Measurements from ENCODE around the gene CEP120. TPM values are rescaled to one million over a fixed set of nuclear protein-coding genes. Genes with fewer than 3 reads are reported as not detected.

The CEP120 gene
- total RNA-seq (2014; rRNA removed; shearing (Covaris generic)) = 13.9 and 16.3 TPM in 2 replicates
- polyA plus RNA-seq (2016; fragmentation: Nextera tagmentation; extraction: Ambion mirVana) = 2.9 and 4.9 TPM in 2 replicates
- long read RNA-seq, partial matches to known transcripts = 1 of 1 reads
- long read RNA-seq, other reads (novel, unspliced or antisense) = 0 of 1 reads

DNA sequence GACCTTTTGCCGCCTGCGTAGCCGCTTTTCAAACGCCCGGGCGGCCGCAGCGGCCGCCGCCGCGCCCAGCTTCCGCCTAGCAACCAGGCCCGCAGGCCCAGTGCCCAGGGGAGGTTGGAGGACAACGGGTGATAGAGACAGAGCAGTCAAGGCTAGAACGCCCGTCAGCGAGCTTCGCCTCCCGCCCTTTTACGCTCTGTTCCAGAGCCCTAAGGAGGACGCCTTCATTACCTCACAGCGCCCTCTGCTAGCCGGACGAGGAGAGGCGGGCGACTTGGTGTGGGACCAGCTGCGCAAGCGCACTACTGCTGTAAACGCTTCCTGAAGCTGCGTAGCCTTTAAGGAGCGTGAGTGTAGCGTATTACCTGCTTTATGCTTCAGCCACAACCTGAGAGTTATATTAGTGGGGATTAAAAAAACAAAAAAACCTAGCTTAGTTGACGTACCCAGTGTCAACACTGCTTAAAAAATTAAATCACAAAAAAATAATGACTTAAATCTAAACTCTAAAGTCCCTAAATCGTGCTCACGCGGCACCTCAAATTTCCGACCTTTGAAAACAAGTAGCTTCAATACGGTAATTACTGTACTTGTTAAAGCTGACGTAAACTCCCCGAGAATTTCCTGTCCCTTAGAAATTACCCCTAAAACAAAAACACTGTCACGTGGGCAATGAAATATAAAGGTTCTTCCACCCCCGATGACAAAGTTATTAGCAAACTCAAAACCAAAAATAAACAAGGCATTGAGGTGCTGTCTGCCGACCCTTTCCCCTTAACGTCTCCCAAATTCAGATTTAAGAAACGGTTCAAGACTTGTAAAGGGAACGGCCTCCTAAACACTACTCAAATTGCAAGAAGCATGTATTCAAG lies at the start of gene CEP120:
Gene CEP120 (minus strand): TSS at position 126 of the 872 bp plus-strand sequence. CDS start 405 bp downstream, outside the sequence.
- Histone ChIP-seq H3K79me2 (replicated peaks; ENCODE audit: insufficient read depth) (peaks cover 34% of the 10 kb centered on the region), H3K27ac (ENCODE audit: low read depth) (peak within 1 kb of the TSS; percentile 64), H3K9me2 (ENCODE audit: insufficient read depth) (no peaks in the 10 kb centered on the region), H3K4me1 (ENCODE audit: insufficient read depth) (peaks cover 7% of the 10 kb centered on the region), H3K27me3 (ENCODE audit: insufficient read depth) (no peaks in the 10 kb centered on the region), H3K4me2 (peak within 1 kb of the TSS; percentile 79), H3K4me3 (peak within 1 kb of the TSS; percentile 79), H2AFZ (peak within 1 kb of the TSS; percentile 61; the same call in 1 of the 2 replicates), H3F3A (replicated peaks; ENCODE audit: low read depth) (no peaks in the 10 kb centered on the region), H4K20me1 (replicated peaks; ENCODE audit: insufficient read depth) (no peaks in the 10 kb centered on the region), H3K36me3 (ENCODE audit: insufficient read depth) (no peaks in the 10 kb centered on the region)
- H3K36me3 Mint-ChIP-seq (ENCODE audit: low read depth) = no peaks in the 10 kb centered on the region; the same call in 2 of the 3 replicates
- DNase-seq (ENCODE audit: low spot score) (peak; percentile 99), ATAC-seq (peak; percentile 99)
- H3K9me3 Mint-ChIP-seq = no peaks in the 10 kb centered on the region; the same call in 2 of the 3 replicates
- peaks cover 14% of the 10 kb centered on the region for H3K4me1 Mint-ChIP-seq
- TF ChIP-seq, protein P1, sequence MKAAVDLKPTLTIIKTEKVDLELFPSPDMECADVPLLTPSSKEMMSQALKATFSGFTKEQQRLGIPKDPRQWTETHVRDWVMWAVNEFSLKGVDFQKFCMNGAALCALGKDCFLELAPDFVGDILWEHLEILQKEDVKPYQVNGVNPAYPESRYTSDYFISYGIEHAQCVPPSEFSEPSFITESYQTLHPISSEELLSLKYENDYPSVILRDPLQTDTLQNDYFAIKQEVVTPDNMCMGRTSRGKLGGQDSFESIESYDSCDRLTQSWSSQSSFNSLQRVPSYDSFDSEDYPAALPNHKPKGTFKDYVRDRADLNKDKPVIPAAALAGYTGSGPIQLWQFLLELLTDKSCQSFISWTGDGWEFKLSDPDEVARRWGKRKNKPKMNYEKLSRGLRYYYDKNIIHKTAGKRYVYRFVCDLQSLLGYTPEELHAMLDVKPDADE (IDR thresholded peaks at IDR 0.05) = peak; percentile 37; the same call in 1 of the 2 replicates
- TF ChIP-seq, protein P2, sequence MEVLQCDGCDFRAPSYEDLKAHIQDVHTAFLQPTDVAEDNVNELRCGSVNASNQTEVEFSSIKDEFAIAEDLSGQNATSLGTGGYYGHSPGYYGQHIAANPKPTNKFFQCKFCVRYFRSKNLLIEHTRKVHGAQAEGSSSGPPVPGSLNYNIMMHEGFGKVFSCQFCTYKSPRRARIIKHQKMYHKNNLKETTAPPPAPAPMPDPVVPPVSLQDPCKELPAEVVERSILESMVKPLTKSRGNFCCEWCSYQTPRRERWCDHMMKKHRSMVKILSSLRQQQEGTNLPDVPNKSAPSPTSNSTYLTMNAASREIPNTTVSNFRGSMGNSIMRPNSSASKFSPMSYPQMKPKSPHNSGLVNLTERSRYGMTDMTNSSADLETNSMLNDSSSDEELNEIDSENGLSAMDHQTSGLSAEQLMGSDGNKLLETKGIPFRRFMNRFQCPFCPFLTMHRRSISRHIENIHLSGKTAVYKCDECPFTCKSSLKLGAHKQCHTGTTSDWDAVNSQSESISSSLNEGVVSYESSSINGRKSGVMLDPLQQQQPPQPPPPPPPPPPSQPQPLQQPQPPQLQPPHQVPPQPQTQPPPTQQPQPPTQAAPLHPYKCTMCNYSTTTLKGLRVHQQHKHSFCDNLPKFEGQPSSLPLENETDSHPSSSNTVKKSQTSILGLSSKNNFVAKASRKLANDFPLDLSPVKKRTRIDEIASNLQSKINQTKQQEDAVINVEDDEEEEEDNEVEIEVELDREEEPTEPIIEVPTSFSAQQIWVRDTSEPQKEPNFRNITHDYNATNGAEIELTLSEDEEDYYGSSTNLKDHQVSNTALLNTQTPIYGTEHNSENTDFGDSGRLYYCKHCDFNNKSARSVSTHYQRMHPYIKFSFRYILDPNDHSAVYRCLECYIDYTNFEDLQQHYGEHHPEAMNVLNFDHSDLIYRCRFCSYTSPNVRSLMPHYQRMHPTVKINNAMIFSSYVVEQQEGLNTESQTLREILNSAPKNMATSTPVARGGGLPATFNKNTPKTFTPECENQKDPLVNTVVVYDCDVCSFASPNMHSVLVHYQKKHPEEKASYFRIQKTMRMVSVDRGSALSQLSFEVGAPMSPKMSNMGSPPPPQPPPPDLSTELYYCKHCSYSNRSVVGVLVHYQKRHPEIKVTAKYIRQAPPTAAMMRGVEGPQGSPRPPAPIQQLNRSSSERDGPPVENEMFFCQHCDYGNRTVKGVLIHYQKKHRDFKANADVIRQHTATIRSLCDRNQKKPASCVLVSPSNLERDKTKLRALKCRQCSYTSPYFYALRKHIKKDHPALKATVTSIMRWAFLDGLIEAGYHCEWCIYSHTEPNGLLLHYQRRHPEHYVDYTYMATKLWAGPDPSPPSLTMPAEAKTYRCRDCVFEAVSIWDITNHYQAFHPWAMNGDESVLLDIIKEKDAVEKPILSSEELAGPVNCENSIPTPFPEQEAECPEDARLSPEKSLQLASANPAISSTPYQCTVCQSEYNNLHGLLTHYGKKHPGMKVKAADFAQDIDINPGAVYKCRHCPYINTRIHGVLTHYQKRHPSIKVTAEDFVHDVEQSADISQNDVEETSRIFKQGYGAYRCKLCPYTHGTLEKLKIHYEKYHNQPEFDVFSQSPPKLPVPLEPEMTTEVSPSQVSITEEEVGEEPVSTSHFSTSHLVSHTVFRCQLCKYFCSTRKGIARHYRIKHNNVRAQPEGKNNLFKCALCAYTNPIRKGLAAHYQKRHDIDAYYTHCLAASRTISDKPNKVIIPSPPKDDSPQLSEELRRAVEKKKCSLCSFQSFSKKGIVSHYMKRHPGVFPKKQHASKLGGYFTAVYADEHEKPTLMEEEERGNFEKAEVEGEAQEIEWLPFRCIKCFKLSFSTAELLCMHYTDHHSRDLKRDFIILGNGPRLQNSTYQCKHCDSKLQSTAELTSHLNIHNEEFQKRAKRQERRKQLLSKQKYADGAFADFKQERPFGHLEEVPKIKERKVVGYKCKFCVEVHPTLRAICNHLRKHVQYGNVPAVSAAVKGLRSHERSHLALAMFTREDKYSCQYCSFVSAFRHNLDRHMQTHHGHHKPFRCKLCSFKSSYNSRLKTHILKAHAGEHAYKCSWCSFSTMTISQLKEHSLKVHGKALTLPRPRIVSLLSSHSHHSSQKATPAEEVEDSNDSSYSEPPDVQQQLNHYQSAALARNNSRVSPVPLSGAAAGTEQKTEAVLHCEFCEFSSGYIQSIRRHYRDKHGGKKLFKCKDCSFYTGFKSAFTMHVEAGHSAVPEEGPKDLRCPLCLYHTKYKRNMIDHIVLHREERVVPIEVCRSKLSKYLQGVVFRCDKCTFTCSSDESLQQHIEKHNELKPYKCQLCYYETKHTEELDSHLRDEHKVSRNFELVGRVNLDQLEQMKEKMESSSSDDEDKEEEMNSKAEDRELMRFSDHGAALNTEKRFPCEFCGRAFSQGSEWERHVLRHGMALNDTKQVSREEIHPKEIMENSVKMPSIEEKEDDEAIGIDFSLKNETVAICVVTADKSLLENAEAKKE (CRISPR knock-in tag; IDR thresholded peaks at IDR 0.05) = no peak
- no peak for TF ChIP-seq NANOG (IDR thresholded peaks at IDR 0.05; ENCODE audit: borderline replicate concordance)
- TF ChIP-seq STAT1 (IDR thresholded peaks at IDR 0.05; ENCODE audit: unreplicated experiment) = no peak
- TF ChIP-seq ZNF331 (CRISPR knock-in tag; IDR thresholded peaks at IDR 0.05; ENCODE audit: low read depth) = no peak
- no peak for TF ChIP-seq EZH2 (IDR thresholded peaks at IDR 0.05; ENCODE audit: low read depth, unreplicated experiment)
- no peak for TF ChIP-seq JUNB (IDR thresholded peaks at IDR 0.05; ENCODE audit: unreplicated experiment)
- no peak for TF ChIP-seq ZNF114 (CRISPR knock-in tag; IDR thresholded peaks at IDR 0.05)
- TF ChIP-seq EZH2phosphoT487 (IDR thresholded peaks at IDR 0.05; ENCODE audit: unreplicated experiment) = no peak
- peak; percentile 75 for TF ChIP-seq POLR2AphosphoS5 (IDR thresholded peaks at IDR 0.05; ENCODE audit: low read depth)
- TF ChIP-seq, protein P3, sequence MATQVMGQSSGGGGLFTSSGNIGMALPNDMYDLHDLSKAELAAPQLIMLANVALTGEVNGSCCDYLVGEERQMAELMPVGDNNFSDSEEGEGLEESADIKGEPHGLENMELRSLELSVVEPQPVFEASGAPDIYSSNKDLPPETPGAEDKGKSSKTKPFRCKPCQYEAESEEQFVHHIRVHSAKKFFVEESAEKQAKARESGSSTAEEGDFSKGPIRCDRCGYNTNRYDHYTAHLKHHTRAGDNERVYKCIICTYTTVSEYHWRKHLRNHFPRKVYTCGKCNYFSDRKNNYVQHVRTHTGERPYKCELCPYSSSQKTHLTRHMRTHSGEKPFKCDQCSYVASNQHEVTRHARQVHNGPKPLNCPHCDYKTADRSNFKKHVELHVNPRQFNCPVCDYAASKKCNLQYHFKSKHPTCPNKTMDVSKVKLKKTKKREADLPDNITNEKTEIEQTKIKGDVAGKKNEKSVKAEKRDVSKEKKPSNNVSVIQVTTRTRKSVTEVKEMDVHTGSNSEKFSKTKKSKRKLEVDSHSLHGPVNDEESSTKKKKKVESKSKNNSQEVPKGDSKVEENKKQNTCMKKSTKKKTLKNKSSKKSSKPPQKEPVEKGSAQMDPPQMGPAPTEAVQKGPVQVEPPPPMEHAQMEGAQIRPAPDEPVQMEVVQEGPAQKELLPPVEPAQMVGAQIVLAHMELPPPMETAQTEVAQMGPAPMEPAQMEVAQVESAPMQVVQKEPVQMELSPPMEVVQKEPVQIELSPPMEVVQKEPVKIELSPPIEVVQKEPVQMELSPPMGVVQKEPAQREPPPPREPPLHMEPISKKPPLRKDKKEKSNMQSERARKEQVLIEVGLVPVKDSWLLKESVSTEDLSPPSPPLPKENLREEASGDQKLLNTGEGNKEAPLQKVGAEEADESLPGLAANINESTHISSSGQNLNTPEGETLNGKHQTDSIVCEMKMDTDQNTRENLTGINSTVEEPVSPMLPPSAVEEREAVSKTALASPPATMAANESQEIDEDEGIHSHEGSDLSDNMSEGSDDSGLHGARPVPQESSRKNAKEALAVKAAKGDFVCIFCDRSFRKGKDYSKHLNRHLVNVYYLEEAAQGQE (IDR thresholded peaks at IDR 0.05; ENCODE audit: unreplicated experiment) = no peak
- TF ChIP-seq, protein P4, sequence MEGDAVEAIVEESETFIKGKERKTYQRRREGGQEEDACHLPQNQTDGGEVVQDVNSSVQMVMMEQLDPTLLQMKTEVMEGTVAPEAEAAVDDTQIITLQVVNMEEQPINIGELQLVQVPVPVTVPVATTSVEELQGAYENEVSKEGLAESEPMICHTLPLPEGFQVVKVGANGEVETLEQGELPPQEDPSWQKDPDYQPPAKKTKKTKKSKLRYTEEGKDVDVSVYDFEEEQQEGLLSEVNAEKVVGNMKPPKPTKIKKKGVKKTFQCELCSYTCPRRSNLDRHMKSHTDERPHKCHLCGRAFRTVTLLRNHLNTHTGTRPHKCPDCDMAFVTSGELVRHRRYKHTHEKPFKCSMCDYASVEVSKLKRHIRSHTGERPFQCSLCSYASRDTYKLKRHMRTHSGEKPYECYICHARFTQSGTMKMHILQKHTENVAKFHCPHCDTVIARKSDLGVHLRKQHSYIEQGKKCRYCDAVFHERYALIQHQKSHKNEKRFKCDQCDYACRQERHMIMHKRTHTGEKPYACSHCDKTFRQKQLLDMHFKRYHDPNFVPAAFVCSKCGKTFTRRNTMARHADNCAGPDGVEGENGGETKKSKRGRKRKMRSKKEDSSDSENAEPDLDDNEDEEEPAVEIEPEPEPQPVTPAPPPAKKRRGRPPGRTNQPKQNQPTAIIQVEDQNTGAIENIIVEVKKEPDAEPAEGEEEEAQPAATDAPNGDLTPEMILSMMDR (conservative IDR thresholded peaks at IDR 0.05; ENCODE audit: low read depth in 2 of 2) = peak; percentile 71 to 90
- peak; percentile 62 for TF ChIP-seq CREB1 (CRISPR knock-in tag; IDR thresholded peaks at IDR 0.05; ENCODE audit: low read depth)
- peak within 1 kb of the TSS; percentile 99 for H3K27ac Mint-ChIP-seq
- no peaks in the 10 kb centered on the region for H3K27me3 Mint-ChIP-seq (ENCODE audit: insufficient read depth, low read depth, poor library complexity)
- H3K4me3 Mint-ChIP-seq = no peak within 1 kb of the TSS; the same call in 2 of the 3 replicates

All from GM23338 (cell line).